Lower leg skin (tissue), 3 donors: ENCODE measurements around the gene SOWAHA.

Source experiments
- CTCF ChIP-seq, 3 donors: fragments of 450-650 bp; IDR thresholded peaks; one replicate each; pipeline ENCODE4 v1.5.1; 2016; ENCODE audit warnings: antibody characterized with exemption in 3 of 3, mild to moderate bottlenecking in 3 of 3, moderate library complexity in 2 of 3
- POLR2A ChIP-seq, 2 donors: fragments of 450-650 bp; IDR thresholded peaks; one replicate each; pipeline ENCODE4 v1.6.1; 2016 to 2017; ENCODE audit warnings: antibody characterized with exemption in 2 of 2, mild to moderate bottlenecking in 1 of 2, moderate library complexity in 1 of 2

GRCh38 chr5:132821350-132821749, 8.2 kb downstream of the SOWAHA start:
- TF ChIP-seq POLR2A (IDR thresholded peaks at IDR 0.05): no peak
- TF ChIP-seq CTCF (IDR thresholded peaks at IDR 0.05): no peak
